GM12878 (cell line): ENCODE results near the gene FAAP100. TPM values are rescaled to one million over a fixed set of nuclear protein-coding genes. Genes with fewer than 3 reads are reported as not detected.

ENCODE experiments used
- ATAC-seq: fragments of 200-7000 bp; cut with Tn5 transposase; 3 replicates; pipeline ENCODE4 v1.9.1; 2020; ENCODE audit warnings: mild to moderate bottlenecking, moderate library complexity
- BruUV-seq: library from RNA; stranded (reverse); fragments of 400-500 nt; replicated peaks from 2 replicates; lab custom pipeline; 2021; lab: Mats Ljungman, UMichigan
- CTCF ChIA-PET: fragments of 300-600 bp; sonication (Branson Sonifier 250); formaldehyde crosslinking; extraction: SDS; loops from one replicate; lab custom pipeline; 2021; ENCODE audit warnings: inconsistent platforms; lab: Yijun Ruan, JAX
- POLR2A ChIA-PET: fragments of 350-600 bp; formaldehyde crosslinking; extraction: SDS; loops from one replicate; lab custom pipeline; 2021; ENCODE audit warnings: inconsistent platforms; lab: Charles Lee
- RAD21 ChIA-PET: fragments of 300-600 bp; sonication (Branson Sonifier 250); formaldehyde crosslinking; loops from one replicate; lab custom pipeline; 2023; ENCODE audit warnings: antibody characterized with exemption; ENCODE audit not compliant: unreplicated experiment; lab: Charles Lee
- SMC1A ChIA-PET: fragments of 300-600 bp; sonication (Branson Sonifier 250); formaldehyde crosslinking; loops from one replicate; lab custom pipeline; 2023; ENCODE audit not compliant: unreplicated experiment, uncharacterized antibody; lab: Charles Lee
- DNase-seq: peaks from one replicate; pipeline ENCODE4 v3.0.0-alpha.2; 2011; ENCODE audit warnings: low read depth, low spot score
- FAIRE-seq: peaks from 3 replicates; lab custom pipeline; 2011; peaks lifted over from hg19 to GRCh38; lab: Jason Lieb, UNC
- H2AFZ ChIP-seq: 2 replicates; pipeline ENCODE4 v1.6.0; 2011; ENCODE audit warnings: low read depth, low read length, control low read depth; ENCODE audit not compliant: control insufficient read depth
- H3K27ac ChIP-seq: 2 replicates; pipeline ENCODE4 v1.5.1; 2011; ENCODE audit warnings: control low read depth; ENCODE audit not compliant: control insufficient read depth, insufficient read depth
- H3K27me3 ChIP-seq, 2 experiments: replicated peaks in 1 of 2; 2 replicates each; pipeline versions ENCODE4 v1.6.0 to v1.6.1; 2011; ENCODE audit warnings: low read length in 1 of 2; ENCODE audit not compliant: control insufficient read depth in 2 of 2, insufficient read depth in 2 of 2
- H3K36me3 ChIP-seq, 2 experiments: 2 replicates each; pipeline ENCODE4 v1.5.1; 2011; ENCODE audit warnings: low read length in 1 of 2; ENCODE audit not compliant: control insufficient read depth in 2 of 2, insufficient read depth in 2 of 2
- H3K4me1 ChIP-seq: 2 replicates; pipeline ENCODE4 v1.6.1; 2011; ENCODE audit warnings: mild to moderate bottlenecking, low read length, moderate library complexity, mixed read lengths; ENCODE audit not compliant: control insufficient read depth, insufficient read depth
- H3K4me2 ChIP-seq: 2 replicates; pipeline ENCODE4 v1.6.0; 2011; ENCODE audit warnings: control low read depth; ENCODE audit not compliant: control insufficient read depth, insufficient read depth
- H3K4me3 ChIP-seq: fragments of 200-600 bp; sonication (generic); 2 replicates; pipeline ENCODE4 v1.5.1; 2016
- H3K79me2 ChIP-seq: 2 replicates; pipeline ENCODE4 v1.6.0; 2011; ENCODE audit warnings: low read length; ENCODE audit not compliant: control insufficient read depth, insufficient read depth
- H3K9ac ChIP-seq: 2 replicates; pipeline ENCODE4 v1.8.0; 2011; ENCODE audit warnings: low read length, control low read depth, mixed read lengths; ENCODE audit not compliant: control insufficient read depth, insufficient read depth
- H3K9me3 ChIP-seq: replicated peaks from 3 replicates; pipeline ENCODE4 v1.5.1; 2011; ENCODE audit warnings: mild to moderate bottlenecking, low read length; ENCODE audit not compliant: control insufficient read depth, insufficient read depth
- H4K20me1 ChIP-seq: 2 replicates; pipeline ENCODE4 v1.6.0; 2011; ENCODE audit not compliant: control insufficient read depth, insufficient read depth
- CREB1 ChIP-seq: IDR thresholded peaks from 2 replicates; pipeline ENCODE4 v1.6.1; 2012; ENCODE audit warnings: low read depth, mild to moderate bottlenecking, inconsistent platforms
- IKZF1 ChIP-seq: fragments of 450-650 bp; conservative IDR thresholded peaks from 2 replicates; pipeline ENCODE4 v1.6.1; 2017; ENCODE audit warnings: antibody characterized with exemption, mild to moderate bottlenecking
- IKZF2 ChIP-seq, 2 experiments: fragments of 450-650 bp; IDR thresholded peaks; 2 replicates each; pipeline ENCODE4 v1.6.1; 2017; ENCODE audit warnings: mild to moderate bottlenecking in 2 of 2, moderate library complexity in 2 of 2
- JUND ChIP-seq: IDR thresholded peaks from 2 replicates; pipeline ENCODE4 v1.6.1; 2012; ENCODE audit warnings: low read depth, mild to moderate bottlenecking, low read length, improper control_type of control experiment, moderate library complexity
- KAT2A ChIP-seq: conservative IDR thresholded peaks from 2 replicates; pipeline ENCODE4 v1.6.1; 2011; ENCODE audit warnings: low read depth, low read length; ENCODE audit not compliant: control insufficient read depth
- SP1 ChIP-seq: IDR thresholded peaks from one replicate; pipeline ENCODE4 v1.6.1; 2011; ENCODE audit warnings: low read depth, low read length
- SREBF1 ChIP-seq: IDR thresholded peaks from 2 replicates; pipeline ENCODE4 v1.6.1; 2012; ENCODE audit warnings: mild to moderate bottlenecking, low read length
- ZNF274 ChIP-seq: IDR thresholded peaks from one replicate; pipeline ENCODE4 v1.8.0; 2011; ENCODE audit not compliant: insufficient read length, insufficient read depth
- WGBS: methylation state at CpG from one replicate; pipeline ENCODE4 v1.1.6; 2016; ENCODE audit warnings: low lambda C conversion rate; ENCODE audit not compliant: insufficient replicate concordance, insufficient coverage; ENCODE audit errors: missing lambda C conversion rate; 5-methylcytosine and 5-hydroxymethylcytosine counted together
- in situ Hi-C: fragments of 300-500 bp; cut with MboI; formaldehyde crosslinking; loops from 9 replicates; pipeline ENCODE4 v1.14.3; 2018; ENCODE audit warnings: mixed read lengths
- intact Hi-C: fragments of 100-400 bp; cut with micrococcal nuclease; formaldehyde crosslinking; loops from one replicate; pipeline ENCODE4 v1.14.2; 2022; ENCODE audit not compliant: unreplicated experiment
- polyA plus RNA-seq, 11 experiments: library from polyadenylated mRNA; depleted of rRNA in 4 of 11; unstranded in 6 of 11; stranded (reverse) in 5 of 11; fragments of >200 nt; fragmentation: Nextera tagmentation in 4 of 11; fragmentation: Illumina TruSeq in 1 of 11; extraction: Ambion mirVana in 4 of 11; extraction: Trizol in 1 of 11; gene quantifications; 1 replicate in 1 of 11; 2 replicates in 10 of 11; pipeline versions ENCODE4 v1.2.1 to v1.2.3, GENCODE V29; 2011 to 2016; ENCODE audit warnings: inconsistent platforms in 2 of 11, missing spikeins in 2 of 11, low read depth in 1 of 11
- total RNA-seq, 4 experiments: library from RNA; depleted of rRNA in 3 of 4; stranded (reverse); fragments of >200 nt in 3 of 4; fragmentation: Illumina TruSeq in 1 of 4; extraction: Trizol in 1 of 4; gene quantifications; 2 replicates each; pipeline versions ENCODE4 v1.2.1 to v1.2.3, GENCODE V29; 2013 to 2021
- TF ChIP-seq, protein P1 (sequence below): IDR thresholded peaks from 2 replicates; pipeline ENCODE4 v1.6.1; 2012; ENCODE audit warnings: low read depth, low read length, improper control_type of control experiment
- TF ChIP-seq, protein P2 (sequence below): fragments of 450-650 bp; IDR thresholded peaks from 2 replicates; pipeline ENCODE4 v1.6.1; 2017; ENCODE audit warnings: borderline replicate concordance

Gene FAAP100
- total and polyA plus RNA-seq, 10 of the 15 experiments (the other 5 are each of a cell fraction or from before 2014, with no cell fraction given): 0.11 to 46.2 (median 17.1) TPM

DNA sequence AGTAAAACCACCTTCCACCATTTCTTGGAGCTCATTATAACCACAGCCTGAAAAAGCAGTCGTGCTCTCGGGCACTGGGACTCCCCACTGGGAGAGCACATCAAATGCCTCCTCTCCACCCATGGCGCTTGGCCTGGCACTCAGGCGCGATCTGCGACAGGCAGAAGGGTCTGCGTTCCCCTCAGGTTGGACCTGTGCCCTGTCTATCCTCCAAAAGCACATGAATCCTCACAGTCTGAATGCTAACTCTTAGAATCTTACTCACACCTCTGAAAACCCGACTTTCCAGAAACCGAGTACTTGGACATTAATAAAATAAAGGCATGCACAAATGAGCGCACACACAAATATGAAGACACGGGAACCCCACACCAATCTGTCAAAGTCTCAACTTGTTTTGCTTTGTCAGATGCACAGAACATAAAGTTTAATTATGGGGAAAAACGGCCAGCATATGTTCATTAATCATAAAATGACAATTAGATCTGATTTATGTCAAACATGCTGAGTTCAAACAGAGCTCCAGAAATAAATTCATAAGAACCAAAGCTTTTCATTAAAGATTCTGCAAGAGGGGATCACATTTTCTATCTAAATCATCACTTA is 20.5 kb upstream of the FAAP100 start (continued):
- TF ChIP-seq, protein P1, sequence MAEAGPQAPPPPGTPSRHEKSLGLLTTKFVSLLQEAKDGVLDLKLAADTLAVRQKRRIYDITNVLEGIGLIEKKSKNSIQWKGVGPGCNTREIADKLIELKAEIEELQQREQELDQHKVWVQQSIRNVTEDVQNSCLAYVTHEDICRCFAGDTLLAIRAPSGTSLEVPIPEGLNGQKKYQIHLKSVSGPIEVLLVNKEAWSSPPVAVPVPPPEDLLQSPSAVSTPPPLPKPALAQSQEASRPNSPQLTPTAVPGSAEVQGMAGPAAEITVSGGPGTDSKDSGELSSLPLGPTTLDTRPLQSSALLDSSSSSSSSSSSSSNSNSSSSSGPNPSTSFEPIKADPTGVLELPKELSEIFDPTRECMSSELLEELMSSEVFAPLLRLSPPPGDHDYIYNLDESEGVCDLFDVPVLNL: no peak
- TF ChIP-seq SREBF1 (no peak), JUND (no peak), IKZF2 (IDR thresholded peaks at IDR 0.05) (no peak), ZNF274 (no peak), KAT2A (no peak)

DNA sequence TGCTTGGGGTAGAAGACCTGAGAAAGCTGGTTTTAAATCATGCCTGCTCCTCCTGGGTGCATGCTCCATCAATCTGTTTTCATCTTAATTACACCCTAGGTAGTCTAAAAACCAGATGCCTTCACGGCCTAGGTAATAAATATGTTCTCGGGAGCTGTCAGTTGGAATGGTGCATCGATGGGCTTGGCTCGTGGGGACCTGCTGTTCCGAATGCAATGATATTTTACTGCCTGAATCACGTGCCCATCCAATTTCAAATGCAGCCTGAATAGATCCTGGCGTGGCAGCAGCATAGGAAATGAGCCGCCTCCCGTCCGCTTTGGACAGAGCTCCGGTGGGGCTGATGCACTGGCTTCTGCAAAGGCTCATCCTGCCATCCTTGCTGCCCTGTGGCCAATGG is 18.8 kb upstream of the FAAP100 start:
- ChIA-PET SMC1A (no interaction called here), CTCF (interaction anchor here (1.5 kb wide), 1 partner anchor 30 kb away, joined by 9 read pairs; no protein-coding TSS in a partner anchor), POLR2A (no interaction called here), RAD21 (no interaction called here)
- Histone ChIP-seq H3K4me3 (no peak overlapping the region), H3K4me1 (no peaks in the 10 kb centered on the region), H3K36me3 (peaks cover 36 to 50% of the 10 kb centered on the region in 2 experiments), H3K27ac (no peak overlapping the region), H3K79me2 (no peaks in the 10 kb centered on the region), H3K9ac (no peak overlapping the region), H3K4me2 (no peak overlapping the region), H2AFZ (no peak overlapping the region), H3K27me3 (no peaks in the 10 kb centered on the region), H3K9me3 (no peaks in the 10 kb centered on the region), H4K20me1 (no peaks in the 10 kb centered on the region)
- WGBS: 99% methylated on average over 11 of the region's 11 CpGs
- no TSS peak for BruUV-seq
- FAIRE-seq (no peak), ATAC-seq (no peak), DNase-seq (no peak)
- intact Hi-C loops (no loop called here), in situ Hi-C loops (no loop called here)
- TF ChIP-seq, protein P2, sequence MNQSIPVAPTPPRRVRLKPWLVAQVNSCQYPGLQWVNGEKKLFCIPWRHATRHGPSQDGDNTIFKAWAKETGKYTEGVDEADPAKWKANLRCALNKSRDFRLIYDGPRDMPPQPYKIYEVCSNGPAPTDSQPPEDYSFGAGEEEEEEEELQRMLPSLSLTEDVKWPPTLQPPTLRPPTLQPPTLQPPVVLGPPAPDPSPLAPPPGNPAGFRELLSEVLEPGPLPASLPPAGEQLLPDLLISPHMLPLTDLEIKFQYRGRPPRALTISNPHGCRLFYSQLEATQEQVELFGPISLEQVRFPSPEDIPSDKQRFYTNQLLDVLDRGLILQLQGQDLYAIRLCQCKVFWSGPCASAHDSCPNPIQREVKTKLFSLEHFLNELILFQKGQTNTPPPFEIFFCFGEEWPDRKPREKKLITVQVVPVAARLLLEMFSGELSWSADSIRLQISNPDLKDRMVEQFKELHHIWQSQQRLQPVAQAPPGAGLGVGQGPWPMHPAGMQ: no peak
- TF ChIP-seq IKZF1 (no peak), SP1 (no peak), CREB1 (no peak), KAT2A (no peak)
- TF ChIP-seq, protein P1: no peak
